DMS79 (cell line): ENCODE data around the gene RPS17.

ENCODE experiments used
- DNase-seq: peaks from one replicate; lab custom pipeline; 2025; lab: John Stamatoyannopoulos, UW

The RPS17 gene

DNA sequence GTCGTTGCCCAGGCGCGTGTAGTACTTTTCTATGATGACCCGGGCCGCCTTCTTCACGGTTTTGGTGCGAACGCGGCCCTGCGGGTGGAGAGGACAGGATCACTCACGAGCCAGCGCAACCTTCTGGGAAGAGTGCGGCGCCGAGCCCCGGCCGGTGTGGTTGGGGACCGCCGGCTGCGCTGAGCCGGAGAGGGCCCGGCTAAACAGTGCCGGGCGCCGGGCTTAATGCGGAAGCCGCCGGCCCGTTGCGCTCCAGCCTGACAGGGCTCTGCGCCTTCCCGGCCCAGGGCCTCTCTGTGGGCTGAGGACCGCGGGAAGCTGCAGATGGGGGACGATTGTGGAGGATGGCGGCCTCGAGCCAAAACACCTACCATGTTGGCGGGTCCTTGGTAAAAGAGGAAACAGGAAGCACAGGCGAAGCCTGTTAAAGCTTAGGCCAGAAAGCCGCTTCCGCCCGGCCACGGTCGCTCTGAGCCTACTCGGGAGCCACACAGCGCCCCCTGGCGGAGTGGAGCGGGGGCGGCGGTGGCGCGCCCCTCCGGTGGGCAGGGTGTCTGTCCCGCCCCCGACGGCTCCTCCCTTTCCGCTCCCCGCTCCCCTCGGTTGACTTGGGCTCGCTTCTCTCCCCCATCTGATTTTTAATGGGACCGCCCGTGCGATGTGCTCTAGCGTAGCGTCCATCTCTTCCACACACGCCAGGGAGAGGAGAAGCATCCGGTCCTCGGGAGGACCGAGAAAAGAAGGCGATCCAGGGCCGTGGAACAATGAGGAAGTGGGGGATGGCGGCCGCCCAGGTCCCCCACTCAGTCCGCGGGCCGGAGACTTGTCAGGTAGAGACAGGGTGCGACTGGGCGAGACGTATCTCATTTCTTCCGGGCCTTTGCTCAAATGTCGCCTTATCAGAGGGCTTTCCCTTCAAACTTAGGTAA is at the start of gene RPS17:
TSS of gene RPS17 (minus strand) at position 403 of the 929 bp plus-strand sequence. CDS start at position 374, 29 bp downstream.
- no peak for DNase-seq

GRCh38 chr15:82587805-82588204 is 47.5 kb upstream of the RPS17 start:
- DNase-seq: no peak

GRCh38 chr15:82585072-82585471 is 44.8 kb upstream of the RPS17 start:
- DNase-seq: no peak

DNA sequence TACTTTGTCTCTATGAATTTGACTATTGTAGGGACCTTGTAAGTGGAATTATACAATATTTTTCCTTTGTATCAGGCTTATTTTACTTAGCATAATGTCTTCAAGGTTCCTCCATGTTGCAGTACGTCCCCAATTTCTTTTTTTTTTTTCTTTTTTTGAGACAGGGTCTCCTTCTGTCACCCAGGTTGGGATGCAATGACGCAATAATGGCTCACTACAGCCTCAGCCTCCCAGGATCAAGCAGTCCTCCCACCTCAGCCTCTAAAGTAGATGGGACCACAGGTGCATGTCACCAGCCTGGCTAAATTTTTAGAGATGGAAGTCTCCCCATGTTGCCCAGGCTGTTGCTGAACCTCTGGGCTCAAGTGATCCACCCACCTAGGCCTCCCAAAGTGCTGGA is 40.5 kb upstream of the RPS17 start:
- DNase-seq: no peak

DNA sequence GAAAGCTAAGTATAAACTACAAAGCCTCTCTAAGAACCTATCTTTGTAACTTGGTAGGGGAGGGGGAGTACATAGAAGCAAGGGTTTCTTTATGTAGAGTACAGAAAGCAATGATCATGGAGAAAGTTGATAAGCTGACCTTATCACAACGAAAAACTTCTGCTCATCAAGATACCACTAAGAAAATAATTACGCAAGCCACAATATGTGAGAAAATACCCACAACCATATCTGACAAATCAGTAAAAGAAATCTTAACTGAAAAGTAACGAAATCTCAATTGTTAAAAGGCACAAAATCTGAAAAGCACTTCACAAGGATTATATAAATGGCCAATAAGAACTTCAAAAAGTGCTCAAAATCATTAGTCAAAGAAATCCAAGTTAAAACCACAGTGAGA is 35.1 kb upstream of the RPS17 start:
- no peak for DNase-seq

- DNase-seq: no peak
Measured at GRCh38 chr15:82572986-82573385, 32.7 kb upstream of the RPS17 start.

DNA sequence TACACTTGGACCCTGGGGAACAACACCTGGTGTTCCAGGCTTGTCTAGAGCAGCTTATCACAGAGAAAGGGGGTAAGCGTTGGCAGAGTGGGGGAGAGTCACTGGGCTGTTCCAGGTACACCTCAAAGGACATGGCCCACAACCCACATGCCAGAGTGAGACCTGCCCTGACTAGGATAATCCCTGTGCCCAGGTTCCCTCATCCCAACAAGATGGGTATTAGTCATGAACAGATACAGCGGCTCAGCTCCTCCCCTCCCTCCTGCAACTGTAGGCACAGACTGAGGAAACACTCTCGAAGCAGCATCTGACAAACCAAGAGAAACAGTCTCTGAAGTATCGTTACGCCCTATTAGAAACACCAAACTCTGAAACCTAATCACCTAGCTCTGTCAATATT is 32.1 kb upstream of the RPS17 start:
- no peak for DNase-seq

GRCh38 chr15:82571722-82572222 is 31.5 kb upstream of the RPS17 start:
- peak; percentile 25 for DNase-seq

GRCh38 chr15:82570721-82571508 is 30.7 kb upstream of the RPS17 start:
- DNase-seq: no peak

GRCh38 chr15:82569834-82570233 is 29.6 kb upstream of the RPS17 start:
- DNase-seq: no peak

DNA sequence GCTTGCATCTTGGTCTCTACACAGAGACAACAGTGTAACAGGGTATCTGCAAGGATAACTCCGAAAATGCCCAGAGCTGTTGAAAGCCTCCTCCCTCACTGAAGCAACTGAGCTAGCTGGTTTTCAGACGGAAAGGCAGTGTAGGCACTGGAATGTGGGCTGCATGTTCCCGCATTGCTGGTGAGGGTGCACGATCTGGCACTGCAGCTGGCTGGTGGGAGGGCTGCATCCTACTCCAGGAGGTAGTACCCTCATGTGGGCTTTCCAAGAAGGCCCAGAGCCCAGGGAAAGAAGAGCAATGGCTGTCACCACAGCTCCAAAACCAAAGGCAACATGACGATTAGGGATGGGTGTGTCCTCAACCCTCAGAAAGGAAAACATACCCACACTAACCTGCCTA is 28.7 kb upstream of the RPS17 start:
- DNase-seq: no peak

- no peak for DNase-seq
Measured at GRCh38 chr15:82567661-82568060, 27.4 kb upstream of the RPS17 start.

DNA sequence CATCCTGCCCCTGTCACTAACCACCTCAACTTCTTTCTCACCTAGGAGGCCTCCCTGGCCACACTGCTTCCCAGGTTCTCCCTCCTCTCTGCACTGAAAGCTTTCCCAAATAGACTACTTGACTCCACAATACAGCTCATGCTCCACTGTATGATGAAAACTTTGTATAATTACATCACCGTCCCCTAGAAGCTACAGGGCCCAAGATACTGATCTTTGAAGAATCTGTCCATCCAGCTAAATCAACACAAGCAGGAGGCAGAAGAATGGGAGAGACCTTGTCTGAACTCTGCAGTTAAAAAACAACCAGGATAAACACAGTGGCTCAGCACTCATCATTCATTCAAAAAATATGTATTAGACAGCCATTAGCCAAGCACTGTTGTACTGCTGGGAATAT is 26.4 kb upstream of the RPS17 start:
- no peak for DNase-seq

DNA sequence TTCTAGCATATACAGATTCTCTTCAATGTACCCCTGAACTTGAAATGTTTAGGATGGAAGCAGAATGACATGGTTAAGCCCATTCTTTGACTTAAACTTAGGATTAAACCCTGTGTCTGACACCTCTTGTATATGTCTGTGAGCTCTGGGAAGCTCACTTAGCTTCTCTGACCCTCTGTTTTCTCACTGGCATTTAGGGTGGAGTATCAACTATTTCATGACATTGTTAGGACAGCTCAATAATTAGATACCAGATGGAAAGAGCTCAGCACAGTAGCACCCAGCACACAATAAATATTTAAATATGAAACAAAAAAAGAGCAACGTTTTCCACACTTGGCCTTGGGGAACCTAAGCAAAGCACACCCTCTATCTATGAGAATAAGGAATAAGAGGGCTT is 18.2 kb upstream of the RPS17 start:
- no peak for DNase-seq

DNA sequence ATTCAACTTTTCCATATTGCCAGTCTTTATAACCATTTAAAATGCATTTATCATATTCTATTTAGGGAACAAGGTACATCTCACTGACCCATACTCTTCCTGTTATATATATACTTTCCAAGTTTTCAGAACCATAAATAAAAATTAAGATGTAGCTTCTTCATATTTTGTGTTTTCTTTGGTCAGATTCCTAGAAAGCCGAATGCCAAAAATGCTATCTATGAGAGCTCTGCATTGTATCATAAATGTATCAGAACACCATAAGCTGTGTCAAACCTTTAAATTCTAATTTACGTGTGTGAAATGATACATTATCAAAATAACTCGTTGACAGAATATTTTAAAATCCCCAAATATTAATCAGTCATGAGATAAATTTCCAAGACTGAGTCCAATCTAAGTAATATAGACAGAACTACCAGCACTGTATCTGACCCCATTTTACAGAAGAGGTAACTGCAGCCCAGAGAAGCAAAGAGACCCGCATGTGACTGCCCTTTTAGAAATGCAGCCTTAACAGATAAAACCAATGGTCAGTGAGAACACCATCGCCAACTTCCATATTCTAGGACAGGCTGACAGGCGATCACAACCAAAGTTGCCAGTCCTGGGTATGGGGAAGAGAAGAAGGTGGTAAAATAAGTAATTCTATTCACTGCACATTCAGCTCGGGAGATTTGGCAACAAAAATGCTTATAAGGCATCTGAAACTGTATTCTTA is 16.2 kb upstream of the RPS17 start:
- no peak for DNase-seq

GRCh38 chr15:82554849-82555248 is 14.6 kb upstream of the RPS17 start:
- no peak for DNase-seq

- DNase-seq: no peak
Measured at GRCh38 chr15:82554351-82554750, 14.1 kb upstream of the RPS17 start.

GRCh38 chr15:82553846-82554245 is 13.6 kb upstream of the RPS17 start:
- no peak for DNase-seq

DNA sequence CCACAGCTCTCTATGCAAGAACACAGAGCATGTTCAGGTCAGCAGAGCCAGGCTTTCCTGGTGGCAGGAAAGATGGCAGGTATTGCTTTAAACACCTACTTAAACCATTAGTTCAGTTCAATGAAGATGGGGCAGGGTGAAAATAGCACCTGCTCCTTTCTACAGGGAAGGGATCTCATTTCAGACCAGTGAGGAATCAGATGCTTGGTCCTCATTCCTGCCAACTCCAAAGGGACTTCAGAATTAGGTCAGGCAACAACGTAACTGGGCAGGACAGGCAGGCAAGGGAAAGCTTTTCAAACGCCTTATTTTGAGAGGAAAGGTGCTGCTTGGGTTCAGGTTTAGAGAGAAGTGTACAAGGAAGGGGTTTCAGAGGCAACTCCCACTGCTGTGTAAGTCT is 12.6 kb upstream of the RPS17 start:
- no peak for DNase-seq

DNA sequence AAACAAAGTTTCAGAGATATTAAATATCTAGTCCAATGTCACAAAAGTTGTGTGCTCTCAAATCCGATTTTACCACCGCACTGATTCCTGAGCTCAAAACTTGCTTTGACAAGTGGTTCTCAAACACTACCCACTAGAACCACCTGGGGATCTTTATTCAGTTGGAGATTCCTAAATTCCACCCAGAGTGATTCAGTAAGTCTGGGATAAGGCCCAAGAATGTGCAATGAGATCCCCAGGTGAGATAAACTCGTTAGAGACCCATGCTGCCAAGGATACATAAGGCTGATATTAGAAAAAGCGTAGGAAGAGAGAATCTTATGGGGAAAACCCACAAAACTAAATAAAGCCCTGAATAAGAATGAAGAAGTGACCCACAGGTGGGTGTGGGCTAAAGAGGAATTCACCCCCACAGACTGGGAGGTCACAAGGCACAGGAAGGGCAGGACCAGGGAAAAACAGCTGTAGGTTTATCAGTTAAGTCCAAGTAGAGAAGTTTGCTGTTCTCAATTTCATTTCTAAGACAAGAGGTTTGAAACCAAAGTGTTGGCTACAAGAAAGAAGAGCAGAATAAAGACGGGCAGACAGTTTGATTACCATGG is 11.5 kb upstream of the RPS17 start:
- DNase-seq: no peak

GRCh38 chr15:82549199-82549665 is 9.0 kb upstream of the RPS17 start:
- DNase-seq: no peak

DNA sequence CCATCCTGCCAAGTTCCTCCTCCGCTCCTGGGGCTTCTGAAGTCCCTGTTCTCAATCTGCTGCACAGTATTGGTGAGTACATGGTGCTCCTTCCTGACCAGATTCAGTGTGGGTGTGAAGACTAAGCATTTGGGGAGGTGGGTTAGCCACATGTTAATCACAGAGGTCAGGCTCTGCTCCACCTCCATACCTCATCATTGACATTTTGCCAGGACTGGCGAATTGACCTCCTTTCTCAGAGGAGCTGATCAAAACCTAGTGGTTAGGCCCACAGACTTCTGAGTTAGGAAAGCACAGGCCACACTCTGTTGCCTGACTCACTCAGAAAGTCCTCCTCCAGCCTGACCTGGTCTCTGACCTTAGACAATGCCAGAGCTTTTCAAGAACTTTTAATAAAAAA is 8.4 kb upstream of the RPS17 start:
- DNase-seq: no peak
